Fibroblast of villous mesenchyme (primary cell): ENCODE results near the gene SIPA1L3. TPM values are rescaled to one million over a fixed set of nuclear protein-coding genes. Genes with fewer than 3 reads are reported as not detected.

Experiments used
- DNase-seq: peaks from one replicate; pipeline ENCODE4 v3.0.0-alpha.2; 2010; ENCODE audit warnings: low read depth
- H3K4me3 ChIP-seq: 2 replicates; pipeline ENCODE4 v1.5.1; 2011; ENCODE audit warnings: low read depth, mild to moderate bottlenecking, low read length
- total RNA-seq: library from RNA; depleted of rRNA; stranded (reverse); fragments of >200 nt; gene quantifications from 2 replicates; pipeline ENCODE4 v1.2.3, GENCODE V29; 2012
- TF ChIP-seq, protein P1 (sequence below): IDR thresholded peaks from 2 replicates; pipeline ENCODE4 v1.5.1; 2012; ENCODE audit warnings: low read depth, mild to moderate bottlenecking, low read length; ENCODE audit not compliant: insufficient read depth

Gene SIPA1L3
- total RNA-seq, 1 donor, result 19.0 TPM

GRCh38 chr19:38039966-38040365 is 133.0 kb downstream of the SIPA1L3 start:
- peak; percentile 70 for DNase-seq
- TF ChIP-seq, protein P1, sequence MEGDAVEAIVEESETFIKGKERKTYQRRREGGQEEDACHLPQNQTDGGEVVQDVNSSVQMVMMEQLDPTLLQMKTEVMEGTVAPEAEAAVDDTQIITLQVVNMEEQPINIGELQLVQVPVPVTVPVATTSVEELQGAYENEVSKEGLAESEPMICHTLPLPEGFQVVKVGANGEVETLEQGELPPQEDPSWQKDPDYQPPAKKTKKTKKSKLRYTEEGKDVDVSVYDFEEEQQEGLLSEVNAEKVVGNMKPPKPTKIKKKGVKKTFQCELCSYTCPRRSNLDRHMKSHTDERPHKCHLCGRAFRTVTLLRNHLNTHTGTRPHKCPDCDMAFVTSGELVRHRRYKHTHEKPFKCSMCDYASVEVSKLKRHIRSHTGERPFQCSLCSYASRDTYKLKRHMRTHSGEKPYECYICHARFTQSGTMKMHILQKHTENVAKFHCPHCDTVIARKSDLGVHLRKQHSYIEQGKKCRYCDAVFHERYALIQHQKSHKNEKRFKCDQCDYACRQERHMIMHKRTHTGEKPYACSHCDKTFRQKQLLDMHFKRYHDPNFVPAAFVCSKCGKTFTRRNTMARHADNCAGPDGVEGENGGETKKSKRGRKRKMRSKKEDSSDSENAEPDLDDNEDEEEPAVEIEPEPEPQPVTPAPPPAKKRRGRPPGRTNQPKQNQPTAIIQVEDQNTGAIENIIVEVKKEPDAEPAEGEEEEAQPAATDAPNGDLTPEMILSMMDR, result no peak
- H3K4me3 ChIP-seq, result no peak overlapping the region

DNA sequence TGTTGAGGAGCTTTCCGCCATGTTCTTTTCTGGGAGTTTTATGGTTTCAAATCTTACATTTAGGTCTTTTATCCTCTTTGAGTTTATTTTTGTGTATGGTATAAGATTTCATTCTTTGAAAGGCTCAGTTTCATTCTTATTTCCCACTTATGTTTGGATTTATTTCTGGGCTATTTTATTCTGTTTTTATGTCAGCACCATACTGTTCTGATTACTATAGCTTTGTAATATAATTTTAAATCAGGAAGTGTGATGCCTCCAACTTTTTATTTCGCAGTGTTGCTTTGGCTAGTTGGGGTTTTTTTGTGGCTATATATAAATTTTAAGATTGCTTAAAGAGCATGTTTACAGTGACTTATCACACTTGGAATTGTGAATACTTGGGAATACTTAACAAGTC is 135.1 kb downstream of the SIPA1L3 start:
- no peak for DNase-seq
- no peak overlapping the region for H3K4me3 ChIP-seq
- TF ChIP-seq, protein P1, result no peak

DNA sequence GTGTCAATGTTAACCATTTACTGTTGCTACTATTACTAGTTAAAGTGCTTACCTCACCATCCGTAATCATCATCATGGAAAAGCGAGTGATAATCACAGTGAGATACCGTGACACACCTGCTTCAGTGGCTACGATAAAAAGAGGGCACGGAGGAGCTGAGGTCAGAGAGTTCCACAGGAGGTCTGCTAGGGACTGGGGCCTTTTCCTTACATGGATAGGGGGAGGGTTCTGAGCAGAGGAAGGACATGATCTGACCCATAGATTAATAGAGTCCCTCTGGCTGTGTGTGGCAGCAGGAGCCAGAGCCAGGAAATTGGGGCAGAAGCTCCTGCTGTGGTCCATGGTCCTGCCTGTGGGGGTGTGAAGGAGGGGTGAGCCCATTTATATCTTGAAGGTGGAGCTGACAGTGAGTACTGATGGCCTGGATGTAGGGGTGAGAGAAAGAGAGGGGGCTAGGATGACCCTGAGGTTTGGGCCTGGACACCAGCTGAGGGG is 136.7 kb downstream of the SIPA1L3 start:
- TF ChIP-seq, protein P1, result no peak
- DNase-seq, result no peak

DNA sequence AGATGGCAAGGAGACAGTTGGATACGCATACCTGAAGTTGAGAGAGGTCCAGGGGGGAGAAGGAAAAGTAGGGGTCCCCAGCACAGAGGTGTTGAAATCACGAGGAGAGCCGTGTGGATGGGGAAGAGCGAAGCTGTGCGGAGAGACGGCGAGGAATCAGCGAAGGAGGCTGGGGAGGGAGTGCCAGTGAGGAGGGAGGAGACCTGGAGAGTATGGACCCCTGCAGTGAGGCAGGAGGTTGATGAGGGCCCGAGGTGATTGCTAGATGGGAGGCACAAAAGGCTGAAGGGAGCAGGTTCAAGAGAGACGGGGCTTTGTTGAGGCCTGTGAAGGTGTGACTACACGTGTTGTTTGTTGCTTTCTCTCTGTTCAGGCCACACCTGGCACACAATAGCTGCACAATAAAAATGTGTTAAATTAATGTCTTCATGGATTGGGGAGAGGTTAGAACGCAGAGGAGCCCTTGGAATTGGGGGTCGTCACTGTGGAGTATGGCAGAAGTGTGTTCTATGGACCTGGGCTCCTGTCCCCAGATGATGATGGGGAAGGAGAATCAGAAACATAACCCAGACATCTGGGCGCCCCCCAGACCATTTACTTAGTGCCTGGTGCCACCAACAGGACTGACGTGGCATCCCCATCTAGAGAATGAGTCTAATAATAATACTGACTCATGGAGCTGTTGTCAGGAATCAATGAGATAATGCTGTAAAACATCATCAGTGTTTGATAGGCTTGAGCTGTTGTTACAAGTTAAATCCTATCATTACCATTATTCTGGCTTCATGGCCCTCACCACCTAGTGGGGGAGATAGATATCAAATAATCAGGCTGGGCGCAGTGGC is 137.5 kb downstream of the SIPA1L3 start:
- no peak overlapping the region for H3K4me3 ChIP-seq
- TF ChIP-seq, protein P1, result no peak
- DNase-seq, result no peak

More for the DNA sequence above, 136.7 kb downstream of the SIPA1L3 start:
- H3K4me3 ChIP-seq, result no peak overlapping the region

GRCh38 chr19:38045554-38046253 is 138.7 kb downstream of the SIPA1L3 start:
- no peak for DNase-seq
- TF ChIP-seq, protein P1, result no peak

DNA sequence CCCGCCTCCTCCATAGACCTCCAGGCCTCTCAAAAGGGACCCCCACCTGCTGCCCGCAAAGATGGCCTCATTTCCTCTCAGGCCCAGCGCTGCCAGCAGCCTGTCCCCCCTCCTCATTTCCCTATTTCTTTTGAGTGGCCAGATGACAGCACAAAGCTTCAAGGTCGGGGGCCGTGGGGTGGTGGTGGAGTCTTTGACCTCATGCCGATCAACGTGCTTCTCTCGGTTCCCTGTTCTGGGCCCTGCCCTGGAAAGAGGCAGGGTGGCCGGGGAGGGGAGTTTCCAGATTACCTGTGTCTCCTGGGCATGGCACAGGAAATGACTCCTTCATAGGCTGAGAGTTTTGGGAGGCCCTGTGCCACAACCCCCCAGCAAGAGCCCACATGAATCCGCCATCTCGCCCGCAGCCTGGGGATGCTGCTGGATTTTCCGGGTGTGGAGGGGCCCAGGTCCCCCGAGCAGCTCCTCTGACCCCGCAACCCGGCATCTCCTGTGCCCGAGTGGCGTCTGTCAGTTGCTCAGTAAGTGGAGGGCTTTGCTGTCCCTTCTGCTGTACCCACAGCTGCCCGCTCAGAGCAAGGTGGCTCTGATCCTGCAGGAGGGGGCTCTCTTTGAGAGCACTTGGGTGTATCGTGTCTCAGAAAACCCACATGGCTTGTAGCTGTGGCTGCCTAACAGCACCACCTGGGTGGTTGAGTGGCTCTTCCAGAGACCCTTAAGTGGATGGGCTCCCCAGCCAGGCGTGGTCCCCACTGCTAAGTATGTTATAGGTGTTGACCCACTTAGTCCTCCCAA is 139.4 kb downstream of the SIPA1L3 start:
- no peak overlapping the region for H3K4me3 ChIP-seq
- TF ChIP-seq, protein P1, result no peak
- DNase-seq, result no peak

More at GRCh38 chr19:38045554-38046253, 138.7 kb downstream of the SIPA1L3 start:
- H3K4me3 ChIP-seq, result no peak overlapping the region
